Measurements from ENCODE around the gene IVNS1ABP.

IVNS1ABP gene

DNA sequence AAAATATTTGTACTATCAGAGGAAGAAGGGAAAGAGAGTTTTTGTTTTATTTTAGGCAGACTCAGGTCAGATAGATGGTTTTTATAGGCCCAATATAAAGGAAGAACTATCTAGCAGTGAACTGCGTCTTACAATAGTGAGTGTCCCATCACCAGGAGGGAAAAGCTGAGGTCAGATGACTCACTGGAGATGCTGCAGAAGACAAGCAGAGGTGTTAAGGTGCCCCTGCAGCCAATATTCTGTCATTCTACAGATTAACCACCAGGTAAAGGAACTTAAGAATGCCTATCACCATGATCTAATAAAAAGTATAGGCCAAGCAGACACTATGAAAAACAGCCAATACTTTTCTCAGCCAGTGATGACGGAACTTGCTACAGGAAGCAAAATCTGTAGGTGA lies 29.6 kb downstream of the IVNS1ABP start:
- H3K4me1 ChIP-seq = no peaks in the 10 kb centered on the region
- H3K9me3 ChIP-seq = no peaks in the 10 kb centered on the region
- H3K4me3 ChIP-seq (ENCODE audit: low read depth, low read length) = no peak overlapping the region
- TF ChIP-seq CTCF (IDR thresholded peaks at IDR 0.05; ENCODE audit: low read depth, low read length) = no peak
- H3K27me3 ChIP-seq = no peaks in the 10 kb centered on the region
- no peak for DNase-seq
- H3K36me3 ChIP-seq = no peaks in the 10 kb centered on the region

GRCh38 chr1:185284533-185285276 lies 32.3 kb downstream of the IVNS1ABP start:
- TF ChIP-seq CTCF (IDR thresholded peaks at IDR 0.05; ENCODE audit: low read depth, low read length) = no peak
- no peaks in the 10 kb centered on the region for H3K36me3 ChIP-seq
- DNase-seq = no peak
- H3K4me1 ChIP-seq = no peaks in the 10 kb centered on the region
- H3K9me3 ChIP-seq = no peaks in the 10 kb centered on the region
- no peak overlapping the region for H3K4me3 ChIP-seq (ENCODE audit: low read depth, low read length)
- H3K27me3 ChIP-seq = no peaks in the 10 kb centered on the region

- Histone ChIP-seq H3K4me1 (no peaks in the 10 kb centered on the region), H3K9me3 (no peaks in the 10 kb centered on the region), H3K27me3 (no peaks in the 10 kb centered on the region), H3K36me3 (no peaks in the 10 kb centered on the region), H3K4me3 (ENCODE audit: low read depth, low read length) (no peak overlapping the region)
- TF ChIP-seq CTCF (IDR thresholded peaks at IDR 0.05; ENCODE audit: low read depth, low read length) = no peak
- DNase-seq = no peak
Measured at GRCh38 chr1:185284116-185284515, 32.9 kb downstream of the IVNS1ABP start.

- no peaks in the 10 kb centered on the region for H3K27me3 ChIP-seq
- no peak for TF ChIP-seq CTCF (IDR thresholded peaks at IDR 0.05; ENCODE audit: low read depth, low read length)
- no peak for DNase-seq
- no peaks in the 10 kb centered on the region for H3K9me3 ChIP-seq
- no peak overlapping the region for H3K4me3 ChIP-seq (ENCODE audit: low read depth, low read length)
- no peaks in the 10 kb centered on the region for H3K4me1 ChIP-seq
- H3K36me3 ChIP-seq = no peaks in the 10 kb centered on the region
Measured at GRCh38 chr1:185281245-185281644, 35.8 kb downstream of the IVNS1ABP start.

DNA sequence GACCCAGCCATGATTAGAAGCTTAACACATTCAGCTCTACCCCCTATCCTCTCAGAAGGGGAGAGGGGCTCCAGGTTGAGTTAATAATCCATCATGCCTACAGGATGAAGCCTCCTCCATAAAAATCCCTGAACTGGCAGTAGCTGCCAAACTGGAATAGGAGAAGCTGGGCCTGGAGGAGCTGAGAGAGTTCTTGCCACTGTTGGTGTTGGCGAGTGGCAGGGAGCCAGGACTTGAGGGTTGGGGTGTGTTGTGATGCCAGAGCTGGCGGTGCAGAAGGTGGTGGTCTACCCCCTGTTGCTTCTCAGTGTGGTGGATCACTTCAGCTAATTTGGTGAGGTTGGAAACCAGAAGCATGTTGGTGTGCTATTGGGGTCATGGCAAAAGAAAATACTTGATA lies 36.5 kb downstream of the IVNS1ABP start:
- DNase-seq = no peak
- H3K36me3 ChIP-seq = no peaks in the 10 kb centered on the region
- no peaks in the 10 kb centered on the region for H3K27me3 ChIP-seq
- no peaks in the 10 kb centered on the region for H3K9me3 ChIP-seq
- TF ChIP-seq CTCF (IDR thresholded peaks at IDR 0.05; ENCODE audit: low read depth, low read length) = no peak
- no peak overlapping the region for H3K4me3 ChIP-seq (ENCODE audit: low read depth, low read length)
- H3K4me1 ChIP-seq = no peaks in the 10 kb centered on the region

- no peaks in the 10 kb centered on the region for H3K4me1 ChIP-seq
- no peaks in the 10 kb centered on the region for H3K27me3 ChIP-seq
- H3K4me3 ChIP-seq (ENCODE audit: low read depth, low read length) = no peak overlapping the region
- no peak for DNase-seq
- TF ChIP-seq CTCF (IDR thresholded peaks at IDR 0.05; ENCODE audit: low read depth, low read length) = no peak
- H3K36me3 ChIP-seq = no peaks in the 10 kb centered on the region
- H3K9me3 ChIP-seq = no peaks in the 10 kb centered on the region
Measured at GRCh38 chr1:185279571-185279970, 37.5 kb downstream of the IVNS1ABP start.
